ENCODE data around the gene UQCC3. TPM values are rescaled to one million over a fixed set of nuclear protein-coding genes. Genes with fewer than 3 reads are reported as not detected.

UQCC3 gene
- total RNA-seq, 1 experiment from 2014 or later: 17.9 TPM

DNA sequence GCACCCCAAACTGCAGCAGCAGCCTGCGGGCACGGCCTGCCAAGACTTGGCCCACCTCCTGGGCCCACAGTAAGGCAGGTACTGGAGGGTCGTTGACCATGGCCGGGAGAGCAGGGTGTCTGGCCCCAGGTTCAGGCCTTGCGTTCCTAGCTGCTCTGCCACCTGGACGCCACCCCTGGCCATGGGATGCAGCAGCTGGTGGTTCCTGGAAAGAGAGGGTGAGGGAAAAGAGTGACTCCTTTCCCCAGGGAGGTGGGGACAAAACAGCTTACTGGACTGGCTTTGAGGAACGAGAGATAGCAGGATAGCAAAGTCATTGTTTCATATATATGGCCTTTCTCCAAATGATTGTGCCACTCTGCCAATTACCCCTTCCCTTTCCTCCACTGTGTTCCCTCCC lies 33.9 kb downstream of the UQCC3 start:
- DNase-seq (ENCODE audit: low read depth, low spot score): no peak
- ATAC-seq: peak; percentile 6; the same call in 1 of the 2 replicates
- BruUV-seq (replicated peaks): no TSS peak

DNA sequence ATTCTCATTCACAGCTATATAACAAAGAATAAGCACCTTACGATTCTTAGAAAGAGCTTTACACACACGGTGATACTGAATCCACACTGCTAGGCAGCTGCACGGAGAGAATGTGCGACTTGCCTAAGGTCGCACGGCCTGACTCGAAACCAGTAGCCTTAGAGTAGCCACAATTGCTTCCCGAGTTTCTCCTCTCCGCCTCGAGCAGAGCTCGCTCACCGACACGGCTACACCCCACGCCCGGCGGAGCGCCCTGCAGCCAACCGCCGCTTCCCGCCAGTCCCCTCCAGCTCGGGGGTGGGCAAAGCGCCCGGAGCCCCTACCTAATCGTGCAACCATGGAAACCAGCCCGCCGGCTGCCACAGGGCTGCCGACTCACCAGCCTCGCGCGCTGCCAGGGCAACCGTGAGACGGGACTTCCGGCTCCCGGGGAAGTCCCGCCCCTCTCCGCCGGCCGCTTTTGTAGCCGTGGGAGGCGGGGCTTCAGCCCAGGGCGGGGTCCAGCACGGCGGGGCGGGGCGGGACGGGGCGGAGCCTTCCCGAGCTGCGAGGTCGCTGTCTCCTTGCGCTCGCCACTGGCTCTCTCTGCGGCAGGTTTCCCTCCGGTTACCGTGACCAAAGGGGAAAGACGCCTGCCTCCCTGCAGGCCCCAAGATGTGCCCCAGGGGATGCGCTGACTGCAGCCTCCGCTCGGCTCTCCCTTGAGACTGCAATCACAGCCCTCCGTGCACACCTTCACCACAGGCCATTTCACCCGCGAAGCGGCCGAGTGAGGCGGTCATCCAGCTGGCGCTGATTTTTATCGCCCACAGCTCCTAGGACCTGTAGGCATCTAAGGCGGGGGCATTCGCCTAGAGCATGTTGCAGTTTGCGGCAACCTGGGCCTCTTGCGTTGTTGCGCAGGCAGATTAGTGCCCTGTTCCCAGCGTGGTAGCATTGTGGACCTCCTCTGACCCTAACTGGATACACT lies 34.7 kb downstream of the UQCC3 start:
- Histone ChIP-seq H3K9ac (ENCODE audit: low read length) (peak overlapping the region; percentile 84), H4K20me1 (ENCODE audit: insufficient read depth) (no peaks in the 10 kb centered on the region), H3K4me1 (ENCODE audit: control insufficient read depth in 1 of 2, insufficient read depth in 2 of 2, low read length in 2 of 2) (peaks cover 5 to 20% of the 10 kb centered on the region in 2 experiments), H3K4me2 (ENCODE audit: low read length) (peak overlapping the region; percentile 85), H3K27ac (ENCODE audit: low read depth, low read length) (peak overlapping the region; percentile 80), H3K4me3 (replicated peaks in 1 of 2; ENCODE audit: low read depth in 1 of 2, low read length in 2 of 2) (peak overlapping the region; percentile 50 to 75), H2AFZ (ENCODE audit: low read depth, low read length, poor library complexity, severe bottlenecking) (no peak overlapping the region), H3K27me3 (ENCODE audit: insufficient read depth, low read length) (no peaks in the 10 kb centered on the region), H3K36me3 (ENCODE audit: control insufficient read depth in 1 of 2, insufficient read depth in 2 of 2, low read length in 2 of 2) (peaks cover 10 to 33% of the 10 kb centered on the region in 2 experiments; a peak in 3 of 4 replicates), H3K9me2 (ENCODE audit: insufficient read depth) (no peaks in the 10 kb centered on the region), H3K79me2 (ENCODE audit: insufficient read depth, low read length) (peaks cover 12% of the 10 kb centered on the region), H3K9me3 (ENCODE audit: control insufficient read depth in 1 of 2, insufficient read depth in 1 of 2, low read depth in 1 of 2, low read length in 2 of 2) (no peaks in the 10 kb centered on the region)
- DNase-seq (ENCODE audit: low read depth, low spot score): peak; percentile 63
- peak; percentile 95 for ATAC-seq
- intact Hi-C loops (cut with micrococcal nuclease): no loop called here
- POLR2A ChIA-PET: interaction anchor here (0.9 to 2.3 kb wide), 5 partner anchors 17 to 132 kb away, joined by 3 to 6 read pairs (median 3); partner anchors contain the start of genes C11orf98, CSKMT, EEF1G and HNRNPUL2
- CTCF ChIA-PET: interaction anchor here (0.9 to 1.5 kb wide), 5 partner anchors 12 to 311 kb away, joined by 3 to 7 read pairs (median 4); partner anchors contain the start of gene TTC9C
- RAD21 ChIA-PET (ENCODE audit: low non-redundant PET in 1 of 2, low total read pairs in 2 of 2, uncharacterized antibody in 2 of 2, unreplicated experiment in 2 of 2): no interaction called here
- BruUV-seq (replicated peaks): TSS peak; percentile 20
- TF ChIP-seq CEBPB (IDR thresholded peaks at IDR 0.05; ENCODE audit: low read depth) (no peak), RAD21 (IDR thresholded peaks at IDR 0.05; ENCODE audit: low read depth) (no peak), SIN3A (IDR thresholded peaks at IDR 0.05; ENCODE audit: low read depth) (peak; percentile 50; the same call in 1 of the 2 replicates), ZFX (IDR thresholded peaks at IDR 0.05) (no peak), CBX3 (IDR thresholded peaks at IDR 0.05; ENCODE audit: low read depth) (no peak), ELF1 (IDR thresholded peaks at IDR 0.05; ENCODE audit: borderline replicate concordance, low read depth) (peak; percentile 62; the same call in 1 of the 2 replicates), EZH2phosphoT487 (IDR thresholded peaks at IDR 0.05; ENCODE audit: borderline replicate concordance) (no peak), POLR2A (IDR thresholded peaks at IDR 0.05; ENCODE audit: borderline replicate concordance, extremely low read depth, insufficient read depth, insufficient read length) (no peak), EZH2 (IDR thresholded peaks at IDR 0.05) (no peak), FOSL1 (IDR thresholded peaks at IDR 0.05; ENCODE audit: low read depth) (no peak), YY1 (IDR thresholded peaks at IDR 0.05; ENCODE audit: extremely low read depth, insufficient replicate concordance, low read depth, low read length) (no peak), JUND (IDR thresholded peaks at IDR 0.05) (peak; percentile 34; the same call in 1 of the 2 replicates)
- TF ChIP-seq, protein P1, sequence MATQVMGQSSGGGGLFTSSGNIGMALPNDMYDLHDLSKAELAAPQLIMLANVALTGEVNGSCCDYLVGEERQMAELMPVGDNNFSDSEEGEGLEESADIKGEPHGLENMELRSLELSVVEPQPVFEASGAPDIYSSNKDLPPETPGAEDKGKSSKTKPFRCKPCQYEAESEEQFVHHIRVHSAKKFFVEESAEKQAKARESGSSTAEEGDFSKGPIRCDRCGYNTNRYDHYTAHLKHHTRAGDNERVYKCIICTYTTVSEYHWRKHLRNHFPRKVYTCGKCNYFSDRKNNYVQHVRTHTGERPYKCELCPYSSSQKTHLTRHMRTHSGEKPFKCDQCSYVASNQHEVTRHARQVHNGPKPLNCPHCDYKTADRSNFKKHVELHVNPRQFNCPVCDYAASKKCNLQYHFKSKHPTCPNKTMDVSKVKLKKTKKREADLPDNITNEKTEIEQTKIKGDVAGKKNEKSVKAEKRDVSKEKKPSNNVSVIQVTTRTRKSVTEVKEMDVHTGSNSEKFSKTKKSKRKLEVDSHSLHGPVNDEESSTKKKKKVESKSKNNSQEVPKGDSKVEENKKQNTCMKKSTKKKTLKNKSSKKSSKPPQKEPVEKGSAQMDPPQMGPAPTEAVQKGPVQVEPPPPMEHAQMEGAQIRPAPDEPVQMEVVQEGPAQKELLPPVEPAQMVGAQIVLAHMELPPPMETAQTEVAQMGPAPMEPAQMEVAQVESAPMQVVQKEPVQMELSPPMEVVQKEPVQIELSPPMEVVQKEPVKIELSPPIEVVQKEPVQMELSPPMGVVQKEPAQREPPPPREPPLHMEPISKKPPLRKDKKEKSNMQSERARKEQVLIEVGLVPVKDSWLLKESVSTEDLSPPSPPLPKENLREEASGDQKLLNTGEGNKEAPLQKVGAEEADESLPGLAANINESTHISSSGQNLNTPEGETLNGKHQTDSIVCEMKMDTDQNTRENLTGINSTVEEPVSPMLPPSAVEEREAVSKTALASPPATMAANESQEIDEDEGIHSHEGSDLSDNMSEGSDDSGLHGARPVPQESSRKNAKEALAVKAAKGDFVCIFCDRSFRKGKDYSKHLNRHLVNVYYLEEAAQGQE (IDR thresholded peaks at IDR 0.05; ENCODE audit: low read depth): no peak
- TF ChIP-seq, protein P2, sequence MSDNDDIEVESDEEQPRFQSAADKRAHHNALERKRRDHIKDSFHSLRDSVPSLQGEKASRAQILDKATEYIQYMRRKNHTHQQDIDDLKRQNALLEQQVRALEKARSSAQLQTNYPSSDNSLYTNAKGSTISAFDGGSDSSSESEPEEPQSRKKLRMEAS (IDR thresholded peaks at IDR 0.05): peak; percentile 48; the same call in 1 of the 2 replicates

More for the DNA sequence above, 33.9 kb downstream of the UQCC3 start:
- POLR2A ChIA-PET: interaction anchor here (0.9 to 2.3 kb wide), 4 partner anchors 16 to 132 kb away, joined by 3 to 6 read pairs (median 4); partner anchors contain the start of genes C11orf98, CSKMT, EEF1G and HNRNPUL2
- H3K4me1 ChIP-seq (ENCODE audit: control insufficient read depth in 1 of 2, insufficient read depth in 2 of 2, low read length in 2 of 2): peaks cover 5 to 20% of the 10 kb centered on the region in 2 experiments
- RAD21 ChIA-PET (ENCODE audit: low non-redundant PET in 1 of 2, low total read pairs in 2 of 2, uncharacterized antibody in 2 of 2, unreplicated experiment in 2 of 2): no interaction called here
- CTCF ChIA-PET: interaction anchor here (1.2 to 1.5 kb wide), 3 partner anchors 11 to 311 kb away, joined by 4 to 7 read pairs (median 4); no protein-coding TSS in a partner anchor
- H3K79me2 ChIP-seq (ENCODE audit: insufficient read depth, low read length): peaks cover 12% of the 10 kb centered on the region
- TF ChIP-seq POLR2A (IDR thresholded peaks at IDR 0.05; ENCODE audit: borderline replicate concordance, extremely low read depth, insufficient read depth, insufficient read length): no peak
- TF ChIP-seq TCF7L2 (IDR thresholded peaks at IDR 0.05; ENCODE audit: borderline replicate concordance, extremely low read depth, insufficient read depth, insufficient read length): no peak
- TF ChIP-seq SP1 (IDR thresholded peaks at IDR 0.05; ENCODE audit: low read depth): no peak
- no peaks in the 10 kb centered on the region for H3K9me3 ChIP-seq (ENCODE audit: control insufficient read depth in 1 of 2, insufficient read depth in 1 of 2, low read depth in 1 of 2, low read length in 2 of 2)
- intact Hi-C loops (cut with micrococcal nuclease): no loop called here
- peaks cover 10 to 32% of the 10 kb centered on the region in 2 experiments; a peak in 3 of 4 replicates for H3K36me3 ChIP-seq (ENCODE audit: control insufficient read depth in 1 of 2, insufficient read depth in 2 of 2, low read length in 2 of 2)
- peak overlapping the region; percentile 50 to 75 for H3K4me3 ChIP-seq (replicated peaks in 1 of 2; ENCODE audit: low read depth in 1 of 2, low read length in 2 of 2)
- H4K20me1 ChIP-seq (ENCODE audit: insufficient read depth): no peaks in the 10 kb centered on the region
- no peak overlapping the region for H2AFZ ChIP-seq (ENCODE audit: low read depth, low read length, poor library complexity, severe bottlenecking)
- H3K9me2 ChIP-seq (ENCODE audit: insufficient read depth): no peaks in the 10 kb centered on the region
- peak overlapping the region; percentile 85 for H3K4me2 ChIP-seq (ENCODE audit: low read length)
- peak overlapping the region; percentile 64 for H3K27ac ChIP-seq (ENCODE audit: low read depth, low read length)
- peak overlapping the region; percentile 84 for H3K9ac ChIP-seq (ENCODE audit: low read length)
- H3K27me3 ChIP-seq (ENCODE audit: insufficient read depth, low read length): no peaks in the 10 kb centered on the region

All from HCT116 (cell line).